HG03066 (cell line): Measurements from ENCODE around the gene HNRNPH3.

Source experiments
- ATAC-seq: cut with Tn5 transposase; IDR thresholded peaks from one replicate; pipeline ENCODE4 v1.9.1; 2021; ENCODE audit warnings: low read depth; ENCODE audit not compliant: unreplicated experiment

HNRNPH3 gene

GRCh38 chr10:68330852-68331454 is 911 bp upstream of the HNRNPH3 start:
- no peak for ATAC-seq

- ATAC-seq, result peak; percentile 22
Observed at GRCh38 chr10:68332259-68333057, 594 bp downstream of the HNRNPH3 start, which contains the start of gene PBLD. TSS of gene PBLD (minus strand) at chr10:68332928. CDS start at chr10:68306844, 26,084 bp downstream.

- ATAC-seq, result no peak
Observed at GRCh38 chr10:68333058-68333395, 1.2 kb downstream of the HNRNPH3 start.

DNA sequence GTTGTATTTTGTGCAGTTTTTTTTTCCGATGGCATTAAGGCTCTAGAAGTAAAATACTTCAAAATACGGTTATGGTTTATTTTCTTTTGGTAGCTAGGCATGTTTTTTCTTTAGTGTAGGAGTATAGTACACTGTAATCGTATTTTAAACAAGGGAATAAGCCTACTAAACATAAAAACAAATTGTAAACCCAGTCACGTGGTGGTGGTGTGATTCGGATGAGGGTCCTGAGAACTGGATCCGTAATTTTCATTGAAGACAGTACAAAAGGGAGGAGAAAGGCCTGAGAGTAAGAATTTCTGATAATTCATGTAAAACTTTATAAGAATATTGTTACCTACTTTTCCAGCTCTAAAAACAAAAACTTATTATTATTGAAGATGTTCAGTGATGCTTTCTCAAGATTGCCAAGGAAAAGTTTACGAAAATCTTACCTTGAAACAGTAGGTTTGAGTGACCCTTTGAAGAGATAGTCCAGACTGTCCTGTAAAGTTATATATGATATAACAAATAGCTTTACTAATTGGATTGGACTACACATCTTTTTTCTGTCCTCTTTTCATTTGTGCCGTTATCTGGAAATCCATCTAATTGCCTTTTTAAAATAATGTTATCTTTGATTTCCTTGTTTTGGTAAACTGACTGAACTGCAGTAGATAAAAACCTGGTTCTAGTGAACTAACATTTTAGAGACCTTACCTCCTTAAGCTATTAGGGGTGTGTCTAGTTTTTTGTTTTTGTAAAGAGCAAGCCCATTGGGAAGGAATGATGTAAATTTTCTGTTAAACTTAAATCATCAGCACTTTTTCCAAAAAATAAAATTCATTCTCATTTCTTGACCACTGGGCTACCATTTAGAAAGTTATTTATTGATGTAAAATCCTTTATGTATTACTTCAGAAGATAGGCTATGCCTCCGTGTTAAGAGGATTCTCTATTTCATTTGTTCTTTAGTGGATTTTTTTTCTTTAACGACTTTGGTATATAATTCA is 1.9 kb downstream of the HNRNPH3 start:
- ATAC-seq, result no peak

DNA sequence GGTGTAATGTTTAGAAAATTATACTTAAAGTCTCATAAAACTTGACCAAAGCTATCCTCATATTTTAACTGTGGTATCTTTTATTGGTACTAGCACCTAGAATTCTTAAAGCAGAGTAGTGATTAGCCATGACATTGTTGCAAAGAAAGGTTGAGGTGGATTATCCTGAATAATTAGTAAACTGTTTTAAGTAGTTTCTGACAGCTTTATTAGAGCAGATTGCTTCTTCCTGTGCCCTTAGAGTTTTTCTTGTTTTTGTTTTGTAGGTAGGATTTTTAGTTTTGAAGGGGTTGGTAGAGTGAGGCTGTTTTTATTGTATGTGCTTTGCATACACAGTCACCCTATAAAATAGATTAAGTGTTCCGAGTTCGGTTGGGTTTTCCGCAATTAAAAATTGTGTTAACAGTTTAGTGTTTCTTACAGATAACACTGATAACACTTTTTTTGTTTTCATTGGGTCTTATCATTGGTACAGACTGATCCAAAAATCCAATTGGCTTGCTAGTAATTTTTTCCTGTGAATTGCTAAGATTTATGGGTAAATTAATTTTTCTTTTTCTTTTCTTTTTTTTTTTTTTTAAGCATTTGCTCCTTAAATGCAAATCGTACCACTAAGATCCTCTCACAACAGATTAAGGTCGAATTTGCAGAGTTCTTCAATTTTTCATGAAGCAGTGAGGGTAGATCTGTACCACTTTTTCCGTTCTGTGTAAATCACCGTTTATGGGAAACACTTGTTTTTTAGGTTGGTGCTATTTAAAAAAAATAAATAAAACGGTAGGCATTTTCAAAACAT is 3.0 kb downstream of the HNRNPH3 start:
- no peak for ATAC-seq

GRCh38 chr10:68336754-68337351 is 5.0 kb downstream of the HNRNPH3 start:
- no peak for ATAC-seq

DNA sequence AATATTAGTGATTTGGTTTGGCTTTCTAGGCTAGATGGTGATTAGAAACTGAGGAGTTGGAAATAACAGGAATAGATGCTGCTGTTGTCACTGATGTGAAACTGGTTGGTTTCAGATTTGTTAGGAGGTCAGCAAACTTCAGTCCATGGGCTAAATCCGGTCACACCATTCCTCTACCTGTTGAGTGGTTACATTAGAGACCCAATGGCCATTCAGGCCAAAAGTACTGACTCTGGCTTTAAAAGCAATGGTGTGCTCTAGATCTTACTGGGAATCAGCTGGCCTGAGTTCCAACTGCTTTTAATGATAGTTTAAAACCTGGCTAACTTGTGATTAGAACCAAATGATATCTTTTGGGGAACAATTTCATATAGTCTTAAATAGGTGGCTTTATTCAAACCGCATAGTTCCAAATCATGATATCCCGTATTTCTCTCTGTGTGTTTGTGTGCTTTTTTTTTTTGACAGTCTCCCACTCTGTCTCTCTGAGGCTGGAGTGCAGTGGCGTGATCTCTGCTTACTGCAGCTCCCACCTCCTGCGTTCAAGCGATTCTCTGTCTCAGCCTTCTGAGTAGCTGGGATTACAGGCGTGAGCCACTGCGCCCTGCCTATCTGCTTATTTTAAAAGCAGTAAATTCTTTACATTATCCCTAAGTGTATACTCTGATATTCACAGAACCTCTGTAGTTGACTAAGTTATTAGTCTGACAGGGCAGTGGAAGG is 8.7 kb downstream of the HNRNPH3 start:
- no peak for ATAC-seq

GRCh38 chr10:68342909-68343516 is 11.1 kb downstream of the HNRNPH3 start:
- ATAC-seq, result no peak

DNA sequence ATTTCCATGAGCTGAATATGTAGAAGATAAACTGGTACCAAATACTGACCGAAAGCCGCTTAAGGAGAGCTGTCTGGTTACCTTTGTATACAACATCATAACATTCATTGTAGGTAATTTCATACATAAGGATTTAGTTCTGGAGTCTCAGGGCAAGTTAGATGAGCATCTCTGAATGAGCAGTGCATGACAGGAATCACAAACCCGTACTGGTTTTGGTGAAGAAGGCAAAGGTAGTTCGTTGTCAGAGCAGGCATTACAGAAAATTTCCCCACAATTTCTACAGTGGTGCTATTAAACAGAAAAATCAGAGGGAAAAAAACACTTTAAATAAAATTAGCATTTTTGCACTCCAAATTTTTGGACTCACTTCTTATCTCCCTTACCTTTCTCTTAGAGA is 13.8 kb downstream of the HNRNPH3 start:
- no peak for ATAC-seq

DNA sequence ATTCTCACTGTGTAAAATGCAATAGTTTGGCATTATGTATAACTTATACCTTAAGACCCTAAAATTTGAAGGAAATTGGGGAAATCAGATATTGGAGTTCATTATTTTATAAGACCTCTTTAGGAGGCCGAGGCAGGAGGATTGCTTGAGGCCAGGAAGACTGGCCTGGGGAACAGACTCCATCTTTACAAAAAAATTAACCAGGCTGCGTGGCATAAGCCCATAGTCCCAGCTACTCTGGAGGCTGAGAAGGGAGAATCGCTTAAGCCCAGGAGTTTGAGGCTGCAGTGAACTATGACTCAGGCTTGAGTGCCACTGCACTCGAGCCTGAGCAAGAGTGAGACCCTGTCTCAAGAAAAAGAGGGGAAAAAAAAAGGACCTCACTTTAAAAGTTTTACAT is 14.9 kb downstream of the HNRNPH3 start:
- ATAC-seq, result no peak

DNA sequence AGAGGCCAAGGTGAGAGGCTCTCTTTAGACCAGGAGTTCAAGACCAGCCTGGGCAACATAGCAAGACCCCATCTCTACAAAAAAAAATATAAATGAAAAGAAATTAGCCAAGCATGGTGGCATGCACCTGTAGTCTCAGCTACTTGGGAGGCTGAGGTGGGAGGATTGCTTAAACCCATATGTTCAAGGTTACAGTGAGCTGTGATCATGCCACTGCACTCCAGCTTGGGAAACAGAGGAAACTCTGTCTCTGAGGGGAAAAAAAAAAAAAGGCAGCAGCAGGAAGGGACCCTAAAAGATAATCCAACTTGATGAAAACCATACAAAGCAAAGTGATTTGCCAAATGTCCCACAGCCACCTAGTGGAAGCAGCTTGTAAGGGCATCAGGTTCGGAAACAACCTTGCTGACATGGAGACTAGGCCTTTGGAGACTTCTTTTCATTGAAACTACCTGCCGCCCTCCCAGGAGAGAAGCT is 16.4 kb downstream of the HNRNPH3 start:
- ATAC-seq, result peak; percentile 59

DNA sequence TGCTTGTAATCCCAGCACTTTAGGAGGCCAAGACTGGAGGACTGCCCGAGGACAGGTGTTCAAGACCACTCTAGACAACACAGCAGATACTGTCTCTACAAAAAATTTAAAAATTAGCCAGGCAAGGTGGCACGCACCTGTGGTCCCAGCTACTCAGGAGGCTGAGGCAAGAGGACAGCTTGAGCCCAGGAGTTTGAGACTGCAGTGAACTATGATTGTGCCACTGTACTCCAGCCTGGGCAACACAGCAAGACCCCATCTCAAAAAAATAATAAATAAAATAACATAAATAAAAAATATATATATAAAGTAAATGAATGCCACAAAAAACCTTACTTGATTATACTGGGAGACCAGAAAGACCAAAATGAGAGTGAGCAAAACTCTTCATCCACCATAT is 21.7 kb downstream of the HNRNPH3 start:
- no peak for ATAC-seq

DNA sequence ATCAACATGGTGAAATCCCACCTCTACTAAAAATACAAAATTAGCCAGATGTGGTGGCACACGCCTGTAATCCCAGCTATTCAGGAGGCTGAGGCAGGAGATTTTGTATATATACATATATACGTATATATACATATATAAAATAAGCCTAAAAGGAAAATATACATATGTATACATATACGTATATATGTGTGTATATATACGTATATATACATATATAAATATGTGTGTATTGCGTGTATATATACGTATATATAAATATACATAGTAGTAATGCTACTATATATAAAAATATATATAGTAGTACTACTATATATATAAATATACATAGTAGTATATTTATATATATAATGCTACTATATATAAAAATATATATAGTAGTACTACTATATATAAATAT is 27.3 kb downstream of the HNRNPH3 start:
- ATAC-seq, result no peak

GRCh38 chr10:68362590-68362989 is 30.7 kb downstream of the HNRNPH3 start:
- ATAC-seq, result no peak

DNA sequence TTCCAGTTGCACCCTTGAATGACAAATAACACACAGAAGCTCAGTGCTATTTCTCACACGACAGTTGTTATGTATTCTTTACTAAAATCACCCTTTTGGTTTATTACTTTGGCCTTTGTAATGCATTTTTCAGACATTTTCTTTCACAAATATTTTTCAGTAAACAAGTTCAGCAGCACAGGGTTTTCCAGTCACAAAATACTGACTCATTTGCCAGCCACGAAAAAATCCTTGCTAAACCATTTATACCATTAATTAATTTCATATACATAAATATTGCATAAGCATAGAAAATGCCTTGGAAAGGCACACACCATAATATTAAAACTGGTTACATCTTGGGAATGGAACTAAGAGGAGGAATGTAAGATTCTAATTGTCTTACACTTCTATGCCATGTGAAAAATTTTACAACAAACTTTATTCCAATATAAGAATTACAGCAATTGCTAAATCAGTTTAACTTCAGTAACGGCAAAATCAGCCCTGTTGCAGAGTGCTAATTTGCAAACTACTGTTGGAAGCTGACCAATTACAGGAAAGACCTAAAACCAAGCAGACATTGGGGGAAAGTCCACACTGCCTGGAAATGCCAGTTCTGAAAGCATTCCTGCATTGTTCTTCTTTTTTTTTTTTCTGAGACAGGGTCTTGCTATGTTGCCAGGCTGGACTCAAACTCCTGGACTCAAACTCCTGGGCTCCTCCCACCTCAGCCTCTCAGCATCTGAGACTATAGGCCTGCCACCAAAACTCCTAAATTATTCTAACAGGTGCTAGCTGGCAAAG is 32.4 kb downstream of the HNRNPH3 start:
- no peak for ATAC-seq

DNA sequence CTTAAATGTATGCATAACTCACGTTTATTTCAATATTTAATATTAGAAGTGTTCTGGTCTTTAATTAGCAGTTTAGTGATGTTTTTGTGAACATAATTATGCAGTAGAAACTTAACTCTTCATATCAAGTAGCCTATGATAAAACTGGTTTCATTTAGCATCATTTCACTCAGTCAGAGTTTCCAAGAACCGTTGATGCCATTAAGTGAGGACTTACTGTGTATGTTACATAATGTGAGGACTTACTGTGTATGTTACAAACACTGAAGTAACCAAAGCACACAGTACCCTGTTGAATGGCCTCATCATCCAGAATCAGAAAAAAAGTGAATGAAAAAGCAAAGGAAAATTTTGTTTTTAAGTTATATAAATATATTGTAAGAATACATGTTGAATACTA is 33.7 kb downstream of the HNRNPH3 start:
- no peak for ATAC-seq

- no peak for ATAC-seq
Observed at GRCh38 chr10:68366600-68366999, 34.7 kb downstream of the HNRNPH3 start.

DNA sequence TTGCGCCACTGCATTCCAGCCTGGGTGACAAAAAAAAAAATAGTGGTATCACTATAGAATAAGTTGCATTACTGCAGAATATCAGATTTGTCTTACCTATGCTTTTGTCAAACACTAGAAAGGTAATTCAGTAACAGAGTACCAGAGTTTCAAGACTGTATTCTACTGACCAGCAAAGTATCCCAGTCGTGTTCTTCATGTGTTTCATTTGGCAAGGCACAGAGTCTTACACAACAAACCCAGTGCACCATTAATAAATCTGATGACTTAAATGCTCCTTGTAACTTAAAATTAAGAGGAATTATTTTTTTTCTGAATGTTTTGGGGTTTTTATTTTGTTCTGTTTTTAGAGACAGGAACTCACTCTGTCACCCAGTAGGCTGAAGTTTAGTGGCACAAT is 35.3 kb downstream of the HNRNPH3 start:
- no peak for ATAC-seq
